ENCODE results near the gene JMJD6.

JMJD6 gene

GRCh38 chr17:76678330-76678729 lies 48.1 kb downstream of the JMJD6 start:
- no peak for DNase-seq

- DNase-seq = no peak
Measured at GRCh38 chr17:76677406-76677805, 49.0 kb downstream of the JMJD6 start.

DNA sequence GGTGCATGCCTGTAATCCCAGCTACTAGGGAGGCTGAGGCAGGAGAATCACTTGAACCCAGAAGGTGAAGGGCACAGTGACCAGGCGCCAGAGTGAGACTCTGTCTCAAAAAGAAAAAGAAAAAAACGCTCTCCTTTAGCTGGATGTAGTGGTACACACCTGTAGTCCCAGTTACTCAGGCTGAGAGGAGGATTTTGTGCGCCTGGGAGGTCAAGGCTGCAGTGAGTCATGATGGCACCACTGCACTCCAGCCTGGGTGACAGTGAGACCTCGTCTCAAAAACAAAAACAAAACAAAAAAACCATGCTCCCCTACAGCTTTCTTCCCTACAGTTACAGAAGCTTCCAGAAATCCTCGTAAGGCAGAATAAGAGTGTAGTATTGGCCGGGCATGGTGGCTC lies 49.8 kb downstream of the JMJD6 start:
- no peak for DNase-seq

GRCh38 chr17:76675648-76676047 lies 50.8 kb downstream of the JMJD6 start:
- no peak for DNase-seq

GRCh38 chr17:76674600-76674999 lies 51.8 kb downstream of the JMJD6 start:
- DNase-seq = no peak

GRCh38 chr17:76673729-76674128 lies 52.7 kb downstream of the JMJD6 start:
- no peak for DNase-seq

GRCh38 chr17:76672892-76673291 lies 53.5 kb downstream of the JMJD6 start:
- DNase-seq = no peak

DNA sequence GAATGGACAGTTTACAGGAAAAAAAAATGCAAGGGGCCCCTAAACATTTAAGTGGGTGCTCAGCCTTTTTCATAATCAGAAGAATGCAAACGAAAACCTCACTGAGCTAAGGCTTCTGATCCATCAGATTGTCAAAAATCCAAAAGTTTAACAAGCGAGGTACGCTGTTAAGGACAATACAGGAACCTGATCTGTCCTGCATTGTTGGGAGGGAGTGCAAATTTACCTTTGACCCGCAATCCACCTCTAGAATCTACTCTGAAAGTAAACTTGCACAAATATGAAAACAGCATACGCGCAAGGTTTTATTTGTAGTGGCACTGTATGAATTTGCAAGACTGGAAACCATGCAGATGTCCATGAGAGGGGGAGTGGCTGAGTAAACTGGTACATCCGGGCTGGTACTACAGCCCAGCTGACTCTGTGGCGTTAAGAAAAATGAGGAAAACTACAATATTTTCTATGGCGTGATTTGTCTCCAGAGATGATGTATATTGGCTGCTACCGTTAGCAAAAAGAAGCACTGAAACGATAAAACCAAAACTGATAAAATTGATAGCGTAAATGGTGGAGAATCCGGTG lies 54.0 kb downstream of the JMJD6 start:
- no peak for DNase-seq

DNA sequence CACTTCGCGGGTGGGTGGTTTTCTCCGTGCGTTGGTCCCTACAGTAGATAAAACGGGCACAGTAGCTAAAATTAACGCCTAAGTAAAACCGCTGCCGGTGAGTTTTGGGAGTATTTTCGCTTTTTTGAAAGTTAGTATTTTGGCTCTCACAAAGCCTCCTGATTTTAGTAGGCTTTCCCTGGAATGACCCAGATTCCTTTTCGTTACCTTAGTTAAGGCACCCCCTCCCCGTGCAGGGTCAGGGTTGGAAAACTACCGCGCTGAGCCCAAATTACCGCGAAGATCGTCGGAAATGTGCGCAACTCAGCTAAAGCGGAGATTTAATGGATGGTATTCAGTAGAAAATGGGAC lies 54.5 kb downstream of the JMJD6 start:
- no peak for DNase-seq

- DNase-seq = peak; percentile 69
Measured at GRCh38 chr17:76671123-76671911, 55.1 kb downstream of the JMJD6 start.

DNA sequence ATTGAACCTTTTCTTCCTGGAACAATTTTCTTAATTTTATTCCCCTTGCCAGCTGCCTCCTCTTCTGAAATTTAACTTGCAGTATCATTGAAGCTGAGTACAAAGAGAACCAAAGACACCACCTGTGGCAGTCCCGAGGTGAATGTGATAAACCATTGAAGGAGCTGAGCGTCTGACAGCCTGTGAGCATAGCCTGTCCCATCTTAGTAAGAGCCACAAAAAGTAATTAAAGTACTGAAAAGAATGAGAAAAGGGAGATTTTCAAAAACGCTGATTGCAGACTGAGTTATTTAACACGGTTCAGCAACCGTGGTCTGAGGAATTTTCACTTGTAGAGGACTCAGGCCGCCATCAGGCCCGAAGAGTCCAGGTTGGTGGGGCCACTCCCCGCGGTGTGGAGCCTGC lies 55.7 kb downstream of the JMJD6 start:
- no peak for DNase-seq

DNA sequence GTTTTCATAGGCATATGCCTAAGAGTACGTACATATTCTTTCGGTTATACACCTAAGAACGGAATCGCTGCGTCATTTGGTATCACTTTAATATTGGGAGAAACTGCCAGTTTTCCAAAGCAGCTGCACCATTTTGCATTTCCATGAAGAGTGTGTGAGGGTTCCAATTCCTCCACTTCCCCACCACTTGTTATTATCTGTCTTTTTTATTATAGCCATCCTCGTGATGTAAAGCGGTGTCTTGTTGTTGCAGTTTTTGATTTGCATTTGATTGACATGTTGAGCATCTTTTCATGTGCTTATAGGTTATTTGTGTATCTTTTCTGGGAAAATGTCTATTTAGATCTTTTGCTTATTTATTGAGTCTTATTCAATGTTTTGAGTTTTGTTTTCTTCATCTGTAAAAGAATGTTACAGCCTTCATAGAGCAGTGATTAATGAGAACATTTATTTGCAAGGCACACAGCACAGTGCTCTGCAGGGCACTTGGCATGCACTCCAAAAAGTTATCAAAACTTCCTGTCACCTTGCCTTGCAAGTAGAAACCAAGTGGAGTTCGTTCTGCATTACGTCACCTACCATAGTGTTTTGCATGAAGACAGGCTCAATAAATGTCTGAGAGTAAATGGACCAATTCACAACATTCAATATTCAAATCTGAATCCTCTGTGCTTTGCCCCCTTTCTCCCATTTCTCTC lies 56.2 kb downstream of the JMJD6 start:
- DNase-seq = no peak

Measured in 8988T (cell line).